HG03097 (cell line): ENCODE results near the gene GRID2.

Source experiments
- ATAC-seq: cut with Tn5 transposase; IDR thresholded peaks from one replicate; pipeline ENCODE4 v1.9.1; 2021; ENCODE audit not compliant: unreplicated experiment, low FRiP score

Gene GRID2

GRCh38 chr4:93710101-93710846 lies 1406.5 kb downstream of the GRID2 start:
- no peak for ATAC-seq

GRCh38 chr4:93710847-93711430 lies 1407.2 kb downstream of the GRID2 start:
- no peak for ATAC-seq

GRCh38 chr4:93718233-93718632 lies 1414.5 kb downstream of the GRID2 start:
- no peak for ATAC-seq

GRCh38 chr4:93719552-93719951 lies 1415.8 kb downstream of the GRID2 start:
- ATAC-seq = no peak

GRCh38 chr4:93722446-93722845 lies 1418.7 kb downstream of the GRID2 start:
- no peak for ATAC-seq

GRCh38 chr4:93730251-93730650 lies 1426.5 kb downstream of the GRID2 start:
- no peak for ATAC-seq

- ATAC-seq = no peak
These were observed 1427.0 kb downstream of the GRID2 start for GRCh38 chr4:93730760-93731159.

- ATAC-seq = no peak
These were observed 1427.7 kb downstream of the GRID2 start for GRCh38 chr4:93731456-93731855.

GRCh38 chr4:93732509-93732908 lies 1428.7 kb downstream of the GRID2 start:
- ATAC-seq = no peak

GRCh38 chr4:93740890-93741289 lies 1437.1 kb downstream of the GRID2 start:
- ATAC-seq = no peak

- no peak for ATAC-seq
These were observed 1439.3 kb downstream of the GRID2 start for GRCh38 chr4:93743022-93743421.

GRCh38 chr4:93743635-93744034 lies 1439.9 kb downstream of the GRID2 start:
- ATAC-seq = no peak

GRCh38 chr4:93744961-93745360 lies 1441.2 kb downstream of the GRID2 start:
- ATAC-seq = no peak

- ATAC-seq = no peak
These were observed 1442.3 kb downstream of the GRID2 start for GRCh38 chr4:93746031-93746430.

GRCh38 chr4:93747220-93747619 lies 1443.5 kb downstream of the GRID2 start:
- ATAC-seq = no peak

- ATAC-seq = peak; percentile 4
These were observed 1444.9 kb downstream of the GRID2 start for GRCh38 chr4:93748373-93749291.

- ATAC-seq = peak; percentile 63
These were observed 1445.6 kb downstream of the GRID2 start for GRCh38 chr4:93749292-93749761.

- peak; percentile 57 for ATAC-seq
These were observed 1447.6 kb downstream of the GRID2 start for GRCh38 chr4:93751411-93751810.

GRCh38 chr4:93756101-93756500 lies 1452.3 kb downstream of the GRID2 start:
- no peak for ATAC-seq

GRCh38 chr4:93759506-93759905 lies 1455.7 kb downstream of the GRID2 start:
- no peak for ATAC-seq

- ATAC-seq = no peak
These were observed 1456.5 kb downstream of the GRID2 start for GRCh38 chr4:93760284-93760683.
